Measurements from ENCODE around the gene TOMM40.

TOMM40 gene

DNA sequence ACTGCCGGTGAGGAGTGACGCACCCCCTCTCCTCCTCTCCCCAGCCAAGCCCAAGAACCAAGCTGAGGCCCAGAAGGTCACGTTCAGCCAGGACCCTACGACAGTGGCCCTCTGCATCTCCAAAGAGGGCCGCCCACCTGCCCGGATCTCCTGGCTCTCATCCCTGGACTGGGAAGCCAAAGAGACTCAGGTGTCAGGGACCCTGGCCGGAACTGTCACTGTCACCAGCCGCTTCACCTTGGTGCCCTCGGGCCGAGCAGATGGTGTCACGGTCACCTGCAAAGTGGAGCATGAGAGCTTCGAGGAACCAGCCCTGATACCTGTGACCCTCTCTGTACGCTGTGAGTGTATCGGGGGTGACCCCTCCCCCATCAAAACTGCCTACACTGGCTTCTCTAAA lies 19.2 kb upstream of the TOMM40 start:
- no peak overlapping the region for H3K4me3 ChIP-seq (ENCODE audit: low read length)
- no peak for DNase-seq (ENCODE audit: low read depth)
- TF ChIP-seq, protein P1, sequence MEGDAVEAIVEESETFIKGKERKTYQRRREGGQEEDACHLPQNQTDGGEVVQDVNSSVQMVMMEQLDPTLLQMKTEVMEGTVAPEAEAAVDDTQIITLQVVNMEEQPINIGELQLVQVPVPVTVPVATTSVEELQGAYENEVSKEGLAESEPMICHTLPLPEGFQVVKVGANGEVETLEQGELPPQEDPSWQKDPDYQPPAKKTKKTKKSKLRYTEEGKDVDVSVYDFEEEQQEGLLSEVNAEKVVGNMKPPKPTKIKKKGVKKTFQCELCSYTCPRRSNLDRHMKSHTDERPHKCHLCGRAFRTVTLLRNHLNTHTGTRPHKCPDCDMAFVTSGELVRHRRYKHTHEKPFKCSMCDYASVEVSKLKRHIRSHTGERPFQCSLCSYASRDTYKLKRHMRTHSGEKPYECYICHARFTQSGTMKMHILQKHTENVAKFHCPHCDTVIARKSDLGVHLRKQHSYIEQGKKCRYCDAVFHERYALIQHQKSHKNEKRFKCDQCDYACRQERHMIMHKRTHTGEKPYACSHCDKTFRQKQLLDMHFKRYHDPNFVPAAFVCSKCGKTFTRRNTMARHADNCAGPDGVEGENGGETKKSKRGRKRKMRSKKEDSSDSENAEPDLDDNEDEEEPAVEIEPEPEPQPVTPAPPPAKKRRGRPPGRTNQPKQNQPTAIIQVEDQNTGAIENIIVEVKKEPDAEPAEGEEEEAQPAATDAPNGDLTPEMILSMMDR (IDR thresholded peaks at IDR 0.05; ENCODE audit: insufficient read depth, low read depth, low read length, missing control alignments) = no peak

DNA sequence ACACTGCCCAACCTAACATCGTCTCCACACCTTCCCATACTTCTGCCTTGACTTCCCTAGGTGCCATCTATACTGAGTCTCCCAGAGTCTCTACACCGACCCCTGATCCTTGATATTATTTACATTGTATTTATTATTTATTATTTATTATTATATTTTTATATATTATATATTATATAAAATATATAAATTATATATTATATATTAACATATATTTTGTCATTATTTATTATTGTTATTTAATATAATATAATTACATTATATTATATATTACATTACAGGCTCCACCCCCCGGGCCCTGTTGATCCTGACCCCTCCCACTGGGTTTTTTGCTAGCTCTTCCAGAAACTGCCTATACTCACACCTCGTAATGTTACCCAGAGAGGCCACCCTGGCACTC lies 18.4 kb upstream of the TOMM40 start:
- no peak overlapping the region for H3K4me3 ChIP-seq (ENCODE audit: low read length)
- DNase-seq (ENCODE audit: low read depth) = no peak
- TF ChIP-seq, protein P1 (IDR thresholded peaks at IDR 0.05; ENCODE audit: insufficient read depth, low read depth, low read length, missing control alignments) = no peak

DNA sequence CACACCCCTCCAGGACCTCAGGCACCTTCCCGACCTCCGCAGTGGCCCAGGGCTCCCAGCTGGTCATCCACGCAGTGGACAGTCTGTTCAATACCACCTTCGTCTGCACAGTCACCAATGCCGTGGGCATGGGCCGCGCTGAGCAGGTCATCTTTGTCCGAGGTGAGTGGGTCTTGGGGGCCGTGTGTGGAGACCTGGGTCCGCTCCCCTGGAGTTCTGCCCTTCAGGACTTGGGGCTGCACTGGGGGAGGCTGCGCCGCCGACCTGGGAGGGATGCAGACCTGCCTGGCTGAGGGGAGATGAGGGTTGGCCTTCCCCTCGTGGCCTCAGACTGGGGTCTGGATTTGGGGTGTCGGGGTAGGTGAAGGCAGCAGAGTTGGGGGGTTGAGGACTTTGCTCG lies 16.7 kb upstream of the TOMM40 start:
- DNase-seq (ENCODE audit: low read depth) = no peak
- no peak overlapping the region for H3K4me3 ChIP-seq (ENCODE audit: low read length)
- TF ChIP-seq, protein P1 (IDR thresholded peaks at IDR 0.05; ENCODE audit: insufficient read depth, low read depth, low read length, missing control alignments) = no peak

DNA sequence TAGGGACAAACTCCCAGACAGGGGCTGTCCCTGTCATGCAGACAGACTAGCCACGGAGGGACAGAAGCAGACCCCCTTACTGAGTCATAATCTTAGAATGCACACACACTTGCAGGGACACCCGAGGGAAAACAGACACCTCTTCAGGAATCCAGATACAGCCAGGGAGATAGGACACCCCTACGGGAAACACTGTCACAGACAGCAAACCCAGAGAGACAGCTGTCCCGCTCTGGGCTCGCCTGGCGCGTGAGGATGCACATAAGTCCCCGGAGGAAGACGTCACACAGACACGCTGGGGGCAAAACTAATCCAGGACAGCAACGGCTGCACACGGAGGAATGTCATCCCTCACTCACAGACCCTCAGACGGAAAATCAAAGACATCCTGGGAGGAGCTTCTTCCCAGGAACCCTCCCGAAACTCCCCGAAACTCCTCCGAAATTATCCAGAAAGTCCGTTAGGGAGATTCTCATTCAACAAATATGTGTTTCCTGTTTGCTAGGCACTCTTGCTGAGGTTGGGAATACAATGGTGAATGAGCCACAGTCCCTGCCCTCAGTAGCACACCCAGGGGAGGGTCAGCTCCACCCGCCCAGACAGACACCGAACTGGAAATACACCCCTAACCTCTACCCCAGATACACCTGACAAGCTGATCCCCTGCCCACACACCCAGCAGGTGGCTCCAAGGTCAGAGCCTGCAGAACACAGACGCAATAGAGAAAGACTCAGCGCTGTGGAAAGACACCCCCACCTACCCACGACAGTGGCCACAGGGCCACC lies 15.2 kb upstream of the TOMM40 start:
- TF ChIP-seq, protein P1 (IDR thresholded peaks at IDR 0.05; ENCODE audit: insufficient read depth, low read depth, low read length, missing control alignments) = no peak
- H3K4me3 ChIP-seq (ENCODE audit: low read length) = no peak overlapping the region
- peak; percentile 81 for DNase-seq (ENCODE audit: low read depth)

DNA sequence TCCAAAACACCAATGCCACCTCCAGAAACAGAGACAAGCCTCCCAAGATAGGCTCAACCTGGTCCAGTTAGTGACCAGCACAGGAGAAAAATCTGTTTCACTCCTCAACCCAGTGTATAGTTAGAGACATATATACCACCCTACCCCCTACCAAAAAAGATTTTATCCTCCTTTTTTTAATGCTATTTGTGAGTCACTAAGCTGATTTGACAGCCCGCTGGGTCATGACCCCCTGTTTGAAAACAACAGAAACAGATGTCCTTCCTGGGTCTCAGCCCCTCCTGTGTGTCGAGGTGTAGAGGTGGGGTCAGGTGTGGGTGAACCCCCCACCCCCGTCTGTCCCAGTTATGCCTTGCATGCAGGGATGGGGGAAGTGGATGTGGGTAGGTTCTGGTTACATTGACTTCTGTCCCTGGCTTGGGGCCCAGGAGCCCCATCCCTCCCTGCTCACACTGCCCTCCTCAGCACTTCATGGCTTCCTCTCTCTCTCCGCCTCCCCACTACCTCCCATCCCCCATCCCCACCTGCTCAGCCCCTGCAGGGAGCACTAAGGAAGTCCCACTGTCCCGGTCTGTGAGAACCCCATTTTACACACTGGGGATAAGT lies 14.0 kb upstream of the TOMM40 start:
- no peak overlapping the region for H3K4me3 ChIP-seq (ENCODE audit: low read length)
- DNase-seq (ENCODE audit: low read depth) = no peak
- TF ChIP-seq, protein P1 (IDR thresholded peaks at IDR 0.05; ENCODE audit: insufficient read depth, low read depth, low read length, missing control alignments) = no peak

DNA sequence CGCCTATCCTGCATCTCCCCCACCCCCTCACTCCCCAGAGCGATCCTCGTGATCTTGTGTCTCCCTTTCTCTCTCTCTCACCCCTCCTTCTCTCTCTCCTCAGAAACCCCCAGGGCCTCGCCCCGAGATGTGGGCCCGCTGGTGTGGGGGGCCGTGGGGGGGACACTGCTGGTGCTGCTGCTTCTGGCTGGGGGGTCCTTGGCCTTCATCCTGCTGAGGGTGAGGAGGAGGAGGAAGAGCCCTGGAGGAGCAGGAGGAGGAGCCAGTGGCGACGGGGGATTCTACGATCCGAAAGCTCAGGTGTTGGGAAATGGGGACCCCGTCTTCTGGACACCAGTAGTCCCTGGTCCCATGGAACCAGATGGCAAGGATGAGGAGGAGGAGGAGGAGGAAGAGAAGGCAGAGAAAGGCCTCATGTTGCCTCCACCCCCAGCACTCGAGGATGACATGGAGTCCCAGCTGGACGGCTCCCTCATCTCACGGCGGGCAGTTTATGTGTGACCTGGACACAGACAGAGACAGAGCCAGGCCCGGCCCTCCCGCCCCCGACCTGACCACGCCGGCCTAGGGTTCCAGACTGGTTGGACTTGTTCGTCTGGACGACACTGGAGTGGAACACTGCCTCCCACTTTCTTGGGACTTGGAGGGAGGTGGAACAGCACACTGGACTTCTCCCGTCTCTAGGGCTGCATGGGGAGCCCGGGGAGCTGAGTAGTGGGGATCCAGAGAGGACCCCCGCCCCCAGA lies 12.8 kb upstream of the TOMM40 start:
- H3K4me3 ChIP-seq (ENCODE audit: low read length) = no peak overlapping the region
- DNase-seq (ENCODE audit: low read depth) = no peak
- TF ChIP-seq, protein P1 (IDR thresholded peaks at IDR 0.05; ENCODE audit: insufficient read depth, low read depth, low read length, missing control alignments) = no peak

All from epithelial cell of esophagus (primary cell).